Activated CD4-positive, CD25-positive, alpha-beta regulatory T cell treated with anti-CD3 and anti-CD28 coated beads, Interleukin-2, amount 50 U/mL, for 24 hours (primary cell): Measurements from ENCODE around the gene DIDO1.

Source experiments
- ATAC-seq, 2 donors: fragments of 150-1000 bp; cut with Tn5 transposase; one replicate each; pipeline ENCODE4 v1.10.0; 2021; ENCODE audit warnings: mild to moderate bottlenecking in 1 of 2, moderate library complexity in 1 of 2

Gene DIDO1

GRCh38 chr20:62907384-62908317, 18.7 kb downstream of the DIDO1 start:
- peak; percentile 48 to 62 for ATAC-seq

DNA sequence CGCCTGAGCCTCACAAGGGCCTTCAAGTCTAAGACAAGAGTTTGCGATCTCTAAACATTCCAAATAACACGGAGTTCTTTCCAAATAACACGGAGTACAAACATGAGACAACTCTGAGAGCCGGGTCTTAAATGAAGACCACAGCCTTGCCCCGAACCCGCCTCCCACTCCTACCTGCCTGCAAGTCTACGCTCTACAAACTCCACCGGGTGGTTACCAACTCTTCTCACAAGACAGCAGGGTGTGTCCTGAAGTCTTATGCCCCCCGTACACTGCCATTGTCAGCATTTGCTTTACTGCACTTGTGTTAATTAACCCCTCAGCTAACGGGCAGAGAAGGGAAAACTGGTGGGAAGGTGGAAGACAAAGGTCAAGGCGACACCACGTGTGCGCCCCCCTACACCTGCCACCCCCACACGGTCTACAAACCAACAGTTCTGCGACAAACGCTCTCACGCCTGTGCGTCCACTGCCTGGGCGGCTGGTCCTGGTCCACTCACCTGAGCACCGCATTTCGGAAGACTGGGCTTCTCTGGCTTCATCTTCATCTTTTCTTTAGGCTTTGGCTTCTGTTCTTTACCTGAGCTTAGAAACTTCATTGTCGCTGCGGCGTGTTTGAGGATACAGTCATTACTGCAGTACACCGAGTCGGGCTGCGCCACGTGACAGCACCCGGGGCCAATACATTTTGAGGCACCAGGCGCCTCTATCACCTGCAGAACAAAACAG, 19.5 kb downstream of the DIDO1 start:
- peak; percentile 44 to 58 for ATAC-seq

GRCh38 chr20:62906209-62906608, 20.1 kb downstream of the DIDO1 start:
- ATAC-seq: no peak

DNA sequence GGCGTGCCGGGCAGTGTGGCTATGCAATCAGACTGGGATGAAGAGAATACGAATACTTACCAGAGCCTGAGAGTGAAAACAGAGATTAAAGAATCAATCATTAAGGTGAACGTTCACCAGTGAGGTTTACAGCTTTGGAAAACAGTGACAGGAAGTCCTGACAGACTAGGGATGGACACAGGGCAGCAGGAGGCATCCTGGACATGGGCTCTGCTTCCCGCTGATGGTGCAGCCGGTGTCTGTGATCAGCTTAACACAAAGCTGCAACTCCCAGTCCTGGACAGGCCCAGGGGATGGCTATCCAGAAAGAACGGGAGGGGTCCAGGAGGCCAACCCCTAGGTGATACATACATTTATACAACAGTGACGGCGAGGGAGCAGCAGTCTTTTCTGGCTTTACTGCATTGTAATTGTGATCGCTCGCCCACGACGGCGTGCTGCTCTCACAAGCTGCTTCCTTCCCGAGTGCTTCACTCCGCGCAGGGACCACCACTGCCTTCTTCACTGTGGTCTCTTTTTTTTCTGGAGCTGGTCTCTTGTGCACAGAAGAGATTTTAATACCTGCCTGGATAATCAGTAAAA, 20.7 kb downstream of the DIDO1 start:
- ATAC-seq: no peak

GRCh38 chr20:62902926-62903615, 23.2 kb downstream of the DIDO1 start:
- no peak for ATAC-seq

DNA sequence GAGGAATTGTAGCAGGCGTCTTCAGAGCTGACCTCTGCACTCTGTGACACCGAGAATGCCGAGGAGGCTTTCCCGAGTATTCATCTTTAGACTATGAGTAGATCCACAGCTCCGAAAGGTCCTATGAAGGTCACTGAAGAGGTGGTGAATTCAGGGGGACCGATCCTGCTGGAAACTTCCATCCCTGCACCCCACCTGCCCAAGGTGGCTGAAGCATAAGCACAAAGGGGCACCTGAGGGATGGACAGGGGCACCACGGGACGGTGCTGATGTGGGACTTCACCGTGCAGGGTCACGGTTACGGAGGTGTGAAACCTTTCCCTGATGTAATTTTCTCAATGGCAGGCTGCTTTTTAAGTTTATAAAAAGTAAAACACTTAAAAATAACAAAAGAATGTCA, 24.4 kb downstream of the DIDO1 start:
- ATAC-seq: no peak

- ATAC-seq: peak in 1 of 2 donors; percentile 11
These were observed 25.4 kb downstream of the DIDO1 start for GRCh38 chr20:62900692-62901584.

- ATAC-seq: peak; percentile 86 to 88
These were observed 26.1 kb downstream of the DIDO1 start for GRCh38 chr20:62900052-62900691.

- no peak for ATAC-seq
These were observed 26.7 kb downstream of the DIDO1 start for GRCh38 chr20:62899633-62900051.

DNA sequence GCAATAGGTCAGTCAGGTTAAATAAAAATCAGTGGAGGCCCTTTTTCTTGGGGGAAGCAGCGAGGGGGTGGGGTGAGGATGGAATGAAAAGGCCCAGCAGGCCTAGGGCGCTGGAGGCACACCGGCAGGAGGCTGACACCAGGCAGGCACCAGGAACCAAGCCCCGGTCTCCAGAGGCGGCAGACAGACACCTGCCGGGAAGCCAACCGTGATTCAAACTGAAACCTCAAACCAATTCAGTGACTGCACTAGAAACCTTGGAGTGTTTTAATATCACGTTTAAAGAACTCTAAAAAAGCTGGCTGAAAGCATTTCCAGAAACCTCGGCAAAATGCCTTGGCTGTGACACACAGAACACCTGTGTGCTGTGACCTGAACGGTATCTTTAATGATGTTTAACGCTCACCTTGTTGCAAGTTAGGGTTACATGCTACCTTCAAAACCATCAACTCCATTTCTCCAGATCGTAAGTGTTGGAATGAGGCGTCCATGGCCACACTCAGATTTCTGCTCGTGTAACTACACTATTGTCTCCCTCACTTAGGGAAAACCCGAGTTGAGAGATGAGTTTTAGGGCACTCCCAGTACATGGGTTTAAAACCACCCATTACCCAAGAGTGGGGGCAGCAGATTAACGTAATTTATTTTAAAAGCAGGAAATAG, 27.2 kb downstream of the DIDO1 start:
- peak; percentile 48 to 67 for ATAC-seq

GRCh38 chr20:62898093-62898964, 28.0 kb downstream of the DIDO1 start:
- no peak for ATAC-seq

GRCh38 chr20:62897666-62898065, 28.6 kb downstream of the DIDO1 start:
- no peak for ATAC-seq

DNA sequence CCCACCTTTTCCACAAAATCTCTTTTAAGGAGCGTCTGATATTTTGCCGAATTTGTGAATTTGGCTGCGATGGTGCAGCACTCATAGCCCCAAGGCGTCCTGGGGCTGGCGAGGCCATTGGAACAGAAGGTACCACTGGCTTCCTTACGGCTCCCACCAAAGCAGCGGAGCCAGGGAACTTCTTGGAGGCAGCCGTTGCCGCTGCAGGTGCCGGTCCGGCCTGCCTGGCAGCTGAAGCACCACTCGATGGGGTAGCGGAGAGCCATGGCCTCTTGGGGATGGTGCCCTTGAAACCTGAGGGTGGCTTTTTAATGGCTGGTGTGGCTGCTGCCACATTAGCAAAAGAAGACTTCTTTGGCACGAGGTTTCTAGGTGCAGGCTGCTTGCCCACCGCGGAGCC, 29.8 kb downstream of the DIDO1 start:
- ATAC-seq: no peak

DNA sequence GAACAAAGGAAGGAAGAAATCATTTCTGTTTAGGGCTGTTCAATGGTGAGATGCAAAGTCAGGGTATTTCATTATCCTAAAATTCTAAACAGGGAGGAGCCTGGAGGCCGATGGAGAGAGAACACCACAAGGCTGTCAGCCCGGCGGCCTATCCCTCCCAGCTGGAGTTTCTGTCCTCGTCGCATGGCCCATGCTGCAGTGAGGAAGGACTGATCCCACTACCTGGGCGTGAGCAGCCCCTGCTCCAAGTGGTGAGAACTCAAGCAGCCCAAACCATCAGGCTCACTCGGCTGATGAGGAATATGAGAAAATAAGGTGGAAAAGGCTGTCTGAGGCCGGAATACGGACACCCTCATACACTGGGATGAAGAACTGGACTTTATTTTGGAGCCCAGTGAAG, 30.8 kb downstream of the DIDO1 start:
- ATAC-seq: no peak

DNA sequence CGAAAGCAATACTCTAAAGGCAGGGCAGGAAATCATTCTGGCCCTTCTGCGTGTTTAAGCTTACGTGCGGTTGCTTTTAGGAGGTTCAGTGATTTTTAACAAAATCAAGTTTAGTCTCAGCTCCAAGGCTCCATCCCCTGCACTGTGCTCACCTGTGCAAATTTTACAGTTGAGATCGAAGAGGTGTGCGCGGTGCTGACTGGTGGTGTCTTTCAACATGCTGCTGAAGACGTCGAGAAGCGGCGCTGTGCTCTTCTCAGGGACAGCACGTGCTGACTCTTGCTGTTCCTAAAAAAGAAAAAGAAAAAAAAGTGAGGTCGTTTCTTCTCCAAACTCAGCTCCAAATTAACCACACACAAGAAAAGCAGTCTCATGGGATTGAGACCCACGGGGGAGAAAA, 32.0 kb downstream of the DIDO1 start:
- ATAC-seq: no peak

GRCh38 chr20:62893700-62894099, 32.6 kb downstream of the DIDO1 start:
- no peak for ATAC-seq

GRCh38 chr20:62892348-62893304, 33.7 kb downstream of the DIDO1 start:
- no peak for ATAC-seq

DNA sequence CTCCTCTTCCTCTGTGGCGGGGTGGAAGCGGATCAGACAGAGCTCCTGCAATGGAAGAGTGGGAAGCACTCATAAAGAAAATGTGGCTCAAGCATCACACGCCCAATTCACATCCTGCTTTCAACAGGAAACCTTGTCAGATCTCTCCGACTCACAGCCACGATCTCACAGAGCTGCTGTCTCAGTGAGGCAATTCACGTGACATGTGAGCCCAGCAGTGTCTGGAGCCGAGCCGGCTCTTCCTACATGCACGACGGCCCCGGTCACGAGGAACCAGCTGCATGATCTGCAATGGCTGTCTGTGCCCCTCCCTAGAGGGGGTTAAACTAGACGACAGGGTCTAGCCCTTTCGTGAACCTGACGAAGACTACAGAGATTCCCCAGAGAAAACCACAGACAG, 35.2 kb downstream of the DIDO1 start:
- ATAC-seq: peak in 1 of 2 donors; percentile 34
